Left ventricle myocardium superior (tissue), 1 donor: Measurements from ENCODE around the gene E2F8. TPM values are rescaled to one million over a fixed set of nuclear protein-coding genes. Genes with fewer than 3 reads are reported as not detected.

Experiments
- ATAC-seq: fragments of 200-7000 bp; cut with Tn5 transposase; one replicate; pipeline ENCODE4 v1.9.1; 2020; ENCODE audit warnings: mild to moderate bottlenecking, moderate library complexity
- DNase-seq: peaks from one replicate; pipeline ENCODE4 v3.0.0-alpha.2; 2020
- intact Hi-C: fragments of 100-400 bp; cut with micrococcal nuclease; formaldehyde crosslinking; loops from one replicate; pipeline ENCODE4 v1.11.0; 2022
- total RNA-seq: library from RNA; stranded (reverse); fragmentation: NEBNext Ultra II Directional; extraction: Animal tissue kit (Norgen Biotek cat#: 25700); gene quantifications from one replicate; pipeline ENCODE4 v1.2.1, GENCODE V29; 2021
- donor health status: DM: no; HTN: yes; CAD: no; lungs with severe emphysema.

The E2F8 gene
- total RNA-seq, 1 donor from 2014 or later = 5.8 TPM

DNA sequence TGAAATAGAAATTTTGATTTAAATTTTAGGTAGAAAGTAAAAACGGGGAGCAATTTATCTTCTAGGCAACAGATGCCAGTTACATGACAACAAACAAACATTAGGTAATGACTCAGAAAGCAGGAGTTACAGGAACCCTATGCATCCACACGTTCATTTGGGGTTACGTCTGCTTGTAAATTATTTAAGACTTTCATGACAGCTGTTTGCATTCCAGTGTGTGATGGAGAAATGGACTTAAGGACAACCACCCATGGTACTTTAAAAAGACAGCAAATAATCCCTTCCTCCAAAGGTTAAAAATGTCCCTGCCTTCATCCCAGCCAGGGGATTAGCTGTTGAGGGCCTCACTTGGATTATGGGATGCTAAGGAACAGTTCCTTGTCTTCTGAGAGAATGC, 11.8 kb downstream of the E2F8 start:
- DNase-seq (no peak), ATAC-seq (no peak)
- intact Hi-C loops = no loop called here

DNA sequence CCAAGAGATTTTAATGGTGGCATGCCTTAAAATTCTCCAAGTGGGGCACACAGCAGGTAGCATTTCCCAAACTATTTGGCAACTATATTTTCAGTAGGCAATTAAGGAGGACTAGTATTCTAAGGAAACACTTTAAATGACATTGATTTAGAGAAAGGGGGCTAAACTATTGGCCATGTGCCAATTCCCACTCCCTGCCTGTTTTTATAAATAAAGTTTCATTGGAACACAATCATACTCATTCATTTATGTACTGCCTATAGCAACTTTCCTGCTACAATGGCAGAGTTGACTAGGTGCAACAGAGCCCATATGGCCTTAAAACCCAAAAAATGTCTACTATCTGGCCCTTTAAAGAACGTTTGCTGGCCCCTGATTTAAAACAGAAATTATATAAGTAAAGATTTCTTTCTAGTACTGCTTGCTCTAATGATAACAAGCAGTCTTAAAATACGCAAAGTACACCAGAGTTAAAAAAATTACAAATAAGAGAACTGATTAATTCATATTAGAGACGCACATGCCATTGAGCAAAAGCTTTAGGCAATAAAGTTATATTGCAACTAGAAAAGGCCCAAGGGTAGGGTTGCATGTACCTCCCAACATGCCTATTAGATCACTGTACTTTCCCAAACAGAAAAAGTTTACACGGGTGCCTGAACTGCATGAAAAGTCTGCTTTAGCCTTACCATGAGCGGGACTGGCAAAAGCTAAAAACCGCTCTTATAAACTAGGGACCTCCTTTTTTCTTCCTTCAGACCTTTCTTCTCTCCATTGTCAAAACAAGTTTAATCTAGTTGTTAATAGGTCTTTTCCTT, 14.2 kb downstream of the E2F8 start:
- intact Hi-C loops = no loop called here
- no peak for DNase-seq
- no peak for ATAC-seq

GRCh38 chr11:19225581-19225980, 15.2 kb downstream of the E2F8 start:
- intact Hi-C loops = no loop called here
- no peak for DNase-seq
- no peak for ATAC-seq

DNA sequence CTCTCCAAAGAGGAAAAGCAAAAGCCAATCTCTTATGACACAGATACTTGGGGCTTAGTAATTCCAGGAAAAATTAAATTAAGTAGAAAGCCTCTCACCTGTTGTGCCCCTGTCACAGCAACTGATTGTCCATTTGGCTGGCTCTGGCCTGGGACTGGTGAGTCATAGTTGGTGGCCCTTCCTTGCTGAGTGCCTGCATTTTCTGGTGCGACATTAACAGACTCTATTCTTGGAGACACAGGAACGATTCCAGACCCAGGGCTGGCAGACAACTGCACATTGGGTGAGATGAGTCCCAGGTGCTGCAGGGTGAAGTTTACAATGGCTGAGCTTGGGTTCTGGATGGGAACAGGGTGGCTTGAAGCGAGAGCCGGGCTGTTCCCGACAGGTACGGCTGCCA, 15.6 kb downstream of the E2F8 start:
- ATAC-seq = peak; percentile 90
- DNase-seq = peak; percentile 39
- intact Hi-C loops = no loop called here

GRCh38 chr11:19220903-19221724, 19.6 kb downstream of the E2F8 start:
- DNase-seq (no peak), ATAC-seq (peak; percentile 15)
- intact Hi-C loops = no loop called here

GRCh38 chr11:19218786-19219460, 21.8 kb downstream of the E2F8 start:
- peak; percentile 79 for ATAC-seq
- DNase-seq = peak; percentile 66
- intact Hi-C loops = no loop called here

- intact Hi-C loops = no loop called here
- peak; percentile 70 for ATAC-seq
Measured at GRCh38 chr11:19218216-19218615, 22.5 kb downstream of the E2F8 start.

GRCh38 chr11:19216709-19217374, 23.9 kb downstream of the E2F8 start:
- intact Hi-C loops = no loop called here
- no peak for DNase-seq
- no peak for ATAC-seq

More at GRCh38 chr11:19218216-19218615, 22.5 kb downstream of the E2F8 start:
- DNase-seq = no peak

DNA sequence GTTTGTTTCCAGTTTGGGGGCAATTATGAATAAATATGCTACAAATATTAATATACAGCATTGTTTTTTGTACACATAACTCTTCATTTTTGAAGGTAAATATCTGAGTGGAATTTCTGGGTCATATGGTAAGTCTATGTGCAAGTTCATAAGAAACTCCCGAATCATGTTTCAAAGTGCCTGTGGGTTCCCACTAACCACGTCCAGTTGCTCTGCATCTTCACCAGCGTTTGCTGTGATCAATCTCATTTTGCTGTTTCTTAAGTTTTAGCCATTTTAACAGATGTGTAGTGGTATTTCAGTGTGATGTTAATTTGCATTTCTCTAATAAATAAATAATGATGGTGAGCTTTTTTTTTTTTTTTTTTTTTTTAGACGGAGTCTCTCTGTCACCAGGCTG, 24.7 kb downstream of the E2F8 start:
- intact Hi-C loops = no loop called here
- ATAC-seq (no peak), DNase-seq (no peak)

- intact Hi-C loops = no loop called here
- DNase-seq = no peak
- peak; percentile 94 for ATAC-seq
Measured at GRCh38 chr11:19209617-19210370, 31.0 kb downstream of the E2F8 start.

DNA sequence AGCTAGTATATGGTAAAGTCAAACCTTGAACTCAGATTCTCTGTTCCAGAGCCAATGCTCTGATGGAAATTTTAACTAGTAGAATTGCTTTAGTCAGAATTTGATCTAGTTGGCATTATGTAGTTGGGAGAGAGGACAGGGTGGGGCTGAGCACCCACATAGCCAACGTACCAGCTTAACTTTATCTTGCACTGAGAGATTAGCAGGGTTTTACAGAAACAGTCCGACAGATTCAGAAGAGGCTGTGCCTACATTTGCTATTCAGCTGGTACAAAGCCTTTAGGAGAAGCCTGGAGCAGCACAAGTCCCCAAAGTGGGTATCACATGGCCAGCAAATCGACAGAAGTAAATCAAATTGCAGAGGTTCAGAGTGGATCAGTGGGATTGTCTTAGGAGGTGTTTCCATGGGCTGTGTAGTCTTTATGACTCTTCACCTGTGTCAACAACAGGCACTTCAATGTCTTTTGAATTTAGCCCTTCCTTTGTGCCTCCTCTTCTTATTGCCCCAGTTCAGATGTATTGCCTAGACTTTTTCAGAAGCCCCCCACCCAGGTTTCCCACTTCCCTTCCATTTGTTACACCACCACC, 31.7 kb downstream of the E2F8 start:
- peak; percentile 86 for ATAC-seq
- intact Hi-C loops = no loop called here
- DNase-seq = no peak

- intact Hi-C loops = no loop called here
- DNase-seq (no peak), ATAC-seq (no peak)
Measured at GRCh38 chr11:19208181-19208580, 32.6 kb downstream of the E2F8 start.

DNA sequence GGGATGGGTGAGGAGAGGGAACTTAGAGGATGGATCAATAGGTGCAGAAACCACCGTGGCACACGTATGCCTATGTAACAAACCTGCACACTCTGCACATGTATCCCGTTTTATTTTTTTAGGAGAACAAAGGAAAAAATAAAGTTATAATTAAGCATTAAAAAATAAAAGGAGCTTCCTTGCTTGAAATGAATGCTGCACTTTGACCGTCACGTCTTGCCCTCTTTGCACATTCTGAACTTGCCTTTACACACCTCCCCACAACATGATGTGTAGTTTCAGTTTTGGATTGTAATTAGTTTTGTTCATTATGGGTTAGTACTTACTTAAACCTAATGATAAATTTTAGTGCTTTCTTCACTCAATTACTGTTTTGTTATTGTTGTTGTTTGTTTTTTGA, 35.9 kb downstream of the E2F8 start:
- intact Hi-C loops = no loop called here
- DNase-seq (no peak), ATAC-seq (no peak)

DNA sequence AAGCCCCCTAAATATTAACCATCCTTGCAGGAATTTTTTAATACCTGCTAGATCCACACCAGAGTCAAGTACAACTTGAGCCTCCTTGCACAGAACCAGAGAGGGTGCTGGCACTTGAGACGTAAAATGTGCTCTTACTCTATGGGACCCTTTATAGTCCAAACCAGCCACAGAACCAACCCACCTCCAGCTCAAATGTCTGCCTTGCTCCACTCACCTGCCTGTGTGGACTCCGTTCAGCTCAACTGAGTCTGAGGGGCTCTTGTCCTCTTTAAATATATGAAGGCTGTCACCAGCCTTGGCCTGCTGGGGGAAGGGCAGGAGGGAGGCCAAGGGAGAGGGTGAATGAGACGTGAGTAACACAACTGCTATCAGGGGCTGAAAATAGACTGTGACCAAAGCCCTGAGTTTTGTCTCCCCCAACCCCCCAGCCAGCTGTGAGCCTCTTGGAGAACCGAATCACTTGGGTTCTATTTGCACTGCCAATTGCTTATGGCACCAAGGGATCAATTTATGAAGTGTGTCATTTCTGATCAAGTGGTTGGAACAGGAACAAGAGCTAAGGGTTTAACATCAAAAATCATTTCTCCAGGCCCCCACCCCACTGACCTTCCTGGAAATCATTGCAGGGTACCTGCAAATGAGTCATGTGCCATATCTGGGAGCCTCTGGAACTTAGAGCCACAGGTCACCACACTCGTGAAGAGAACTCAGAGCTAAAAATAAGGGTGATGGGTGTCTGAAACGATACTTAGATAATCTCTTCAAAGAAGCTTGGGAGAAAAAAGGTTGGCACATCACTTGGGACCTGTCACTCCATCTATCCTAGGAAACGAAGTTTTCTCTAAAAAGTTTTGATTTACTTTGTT, 38.8 kb downstream of the E2F8 start, which contains the start of gene CSRP3:
Gene CSRP3, minus strand, starts transcription at position 247 of the 869 bp plus-strand sequence. CDS start 9,535 bp downstream, outside the sequence.
- DNase-seq (peak; percentile 76), ATAC-seq (peak; percentile 89)
- intact Hi-C loops = no loop called here

DNA sequence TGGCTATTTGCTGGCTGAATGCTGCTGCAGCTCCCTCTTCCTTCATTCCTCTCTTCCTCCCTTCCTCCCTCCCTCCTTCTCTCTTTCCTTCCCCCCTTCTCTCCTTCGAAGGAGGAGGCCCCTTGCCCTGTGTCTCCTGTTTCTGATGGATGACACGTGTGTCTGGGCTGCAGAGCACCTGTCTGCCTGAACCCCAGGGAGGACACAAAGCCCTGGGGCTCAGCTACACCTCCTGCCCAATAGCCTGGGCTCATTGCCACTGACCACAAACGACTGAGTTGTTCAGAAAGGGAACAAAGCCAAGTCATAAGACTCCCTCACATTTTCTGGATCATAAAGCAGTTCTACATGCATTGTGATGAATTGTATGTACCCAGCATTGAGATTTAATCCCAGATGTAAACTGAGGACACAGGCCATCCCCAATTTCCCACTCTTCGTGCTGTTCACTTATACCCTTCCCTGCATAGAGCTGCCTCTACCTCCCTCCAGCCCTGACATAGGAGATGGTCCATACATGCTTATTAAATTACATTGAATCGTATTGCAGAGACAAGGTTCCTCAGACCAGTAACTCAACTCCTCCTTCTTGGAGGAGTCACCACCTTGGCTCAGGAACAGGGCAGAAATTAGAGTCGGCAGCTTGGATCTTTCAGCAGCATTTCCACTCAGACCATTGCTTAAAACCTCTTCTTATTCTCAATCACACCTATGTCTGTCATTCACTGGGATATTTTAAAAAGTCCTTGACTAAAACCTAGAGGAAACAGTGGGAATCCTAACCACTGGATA, 40.1 kb downstream of the E2F8 start:
- intact Hi-C loops = no loop called here
- peak; percentile 4 for ATAC-seq

DNA sequence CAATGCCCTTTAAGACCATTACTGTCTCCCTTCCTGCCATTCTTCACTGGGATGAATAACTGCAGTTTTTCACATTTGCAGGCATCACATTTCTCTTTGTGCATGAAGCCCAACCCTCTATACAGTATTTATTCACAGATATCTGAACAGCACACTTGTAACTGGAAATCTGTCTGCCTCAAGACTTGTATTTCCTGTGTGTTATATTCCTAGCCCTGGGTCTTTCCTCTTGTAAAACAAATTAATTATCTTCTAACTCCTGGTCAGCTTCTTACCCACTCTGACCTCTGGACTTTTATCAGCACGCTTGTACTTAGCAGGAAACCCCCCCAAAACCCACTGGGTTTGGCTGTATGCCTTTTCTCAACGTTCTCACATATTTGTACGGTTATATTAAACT, 41.0 kb downstream of the E2F8 start:
- DNase-seq (no peak), ATAC-seq (no peak)
- intact Hi-C loops = no loop called here

More for the DNA sequence above, 40.1 kb downstream of the E2F8 start:
- DNase-seq = peak; percentile 50
